ENCODE data around the gene GNPDA1.
A peak's percentile ranks its signal among the peaks of the same experiment; 100 is the strongest.

GNPDA1 gene

DNA sequence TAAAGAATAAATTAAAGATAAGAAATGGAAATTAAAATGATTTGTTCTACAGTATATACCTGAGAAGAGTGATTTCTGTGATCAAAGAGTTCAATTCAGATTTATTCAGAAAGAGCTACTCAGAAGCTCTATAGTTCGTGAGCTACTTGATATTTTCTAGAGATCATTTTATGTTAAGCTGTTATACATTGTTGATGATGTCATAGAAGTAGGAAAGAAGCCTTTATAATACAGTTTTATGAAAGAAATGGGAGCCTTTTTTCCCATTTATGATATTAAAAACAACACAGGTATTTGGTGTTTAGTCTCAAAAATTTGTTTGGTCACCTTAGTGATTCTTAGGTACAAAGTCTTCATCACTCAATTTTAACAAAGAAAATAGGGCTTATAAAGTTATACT is 23.1 kb downstream of the GNPDA1 start:
- DNase-seq, result no peak

DNA sequence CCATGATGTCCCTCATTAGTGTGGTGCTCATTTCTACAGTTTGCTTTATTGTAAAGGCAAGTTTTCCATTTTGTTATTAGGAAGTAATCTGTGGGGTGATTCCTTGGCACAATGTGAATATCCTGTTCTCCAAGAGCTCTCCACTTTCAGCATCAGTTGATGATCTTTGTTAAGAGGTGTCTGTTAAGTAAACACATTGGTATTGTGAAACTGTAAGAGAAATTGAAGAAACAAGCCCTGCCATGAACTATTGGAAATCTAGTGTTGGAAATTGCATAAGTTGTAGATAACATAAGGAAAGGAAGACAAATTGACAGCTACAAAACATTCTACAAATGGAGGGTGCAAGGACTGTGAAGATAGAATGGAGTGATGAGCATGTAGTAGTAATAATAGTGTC is 26.8 kb downstream of the GNPDA1 start:
- no peak for DNase-seq

DNA sequence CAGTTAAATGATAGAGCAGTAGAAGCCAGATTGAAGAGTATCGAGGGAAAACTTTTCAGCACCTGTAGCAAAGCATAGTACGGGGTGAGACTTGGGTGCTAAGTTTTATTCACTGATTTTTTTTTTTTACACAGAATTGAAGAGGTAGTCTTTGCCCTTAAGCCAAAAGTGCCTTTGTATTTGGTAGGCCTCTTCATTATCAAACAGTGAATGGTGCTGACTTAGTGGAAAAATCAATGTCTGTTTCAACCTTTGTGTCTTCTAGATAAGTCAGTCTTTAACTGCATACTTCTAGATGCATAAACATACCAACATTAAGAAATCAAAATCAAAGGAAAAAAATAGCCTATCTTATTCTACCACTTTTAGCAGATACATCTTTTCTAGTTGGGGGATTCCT is 30.2 kb downstream of the GNPDA1 start:
- no peak for DNase-seq

DNA sequence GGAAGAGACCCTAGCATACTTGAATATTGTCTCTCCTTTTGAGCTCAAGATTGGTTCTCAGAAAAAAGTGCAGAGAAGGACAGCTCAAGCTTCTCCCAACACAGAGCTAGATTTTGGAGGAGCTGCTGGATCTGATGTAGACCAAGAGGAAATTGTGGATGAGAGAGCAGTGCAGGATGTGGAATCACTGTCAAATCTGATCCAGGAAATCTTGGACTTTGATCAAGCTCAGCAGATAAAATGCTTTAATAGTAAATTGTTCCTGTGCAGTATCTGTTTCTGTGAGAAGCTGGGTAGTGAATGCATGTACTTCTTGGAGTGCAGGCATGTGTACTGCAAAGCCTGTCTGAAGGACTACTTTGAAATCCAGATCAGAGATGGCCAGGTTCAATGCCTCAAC is 34.4 kb downstream of the GNPDA1 start:
- DNase-seq, result no peak

DNA sequence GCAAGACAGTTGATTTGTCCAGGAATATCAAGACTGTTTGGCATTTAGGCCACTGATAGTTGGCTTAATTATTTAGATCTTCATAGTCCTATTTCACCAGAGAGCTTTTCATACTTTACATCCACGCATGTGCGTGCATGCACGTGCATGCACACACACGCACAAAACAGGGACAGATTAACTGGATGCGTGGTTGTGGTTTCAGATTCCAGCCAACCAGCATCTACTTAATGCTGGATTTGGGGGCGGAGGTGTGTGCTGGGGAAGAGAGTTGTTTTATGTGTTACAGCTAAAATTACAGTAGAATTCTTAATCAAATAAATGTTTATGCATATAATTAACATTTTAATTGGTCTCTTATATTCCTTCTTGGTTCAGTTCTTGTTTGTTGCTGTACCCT is 36.7 kb downstream of the GNPDA1 start:
- DNase-seq, result no peak

DNA sequence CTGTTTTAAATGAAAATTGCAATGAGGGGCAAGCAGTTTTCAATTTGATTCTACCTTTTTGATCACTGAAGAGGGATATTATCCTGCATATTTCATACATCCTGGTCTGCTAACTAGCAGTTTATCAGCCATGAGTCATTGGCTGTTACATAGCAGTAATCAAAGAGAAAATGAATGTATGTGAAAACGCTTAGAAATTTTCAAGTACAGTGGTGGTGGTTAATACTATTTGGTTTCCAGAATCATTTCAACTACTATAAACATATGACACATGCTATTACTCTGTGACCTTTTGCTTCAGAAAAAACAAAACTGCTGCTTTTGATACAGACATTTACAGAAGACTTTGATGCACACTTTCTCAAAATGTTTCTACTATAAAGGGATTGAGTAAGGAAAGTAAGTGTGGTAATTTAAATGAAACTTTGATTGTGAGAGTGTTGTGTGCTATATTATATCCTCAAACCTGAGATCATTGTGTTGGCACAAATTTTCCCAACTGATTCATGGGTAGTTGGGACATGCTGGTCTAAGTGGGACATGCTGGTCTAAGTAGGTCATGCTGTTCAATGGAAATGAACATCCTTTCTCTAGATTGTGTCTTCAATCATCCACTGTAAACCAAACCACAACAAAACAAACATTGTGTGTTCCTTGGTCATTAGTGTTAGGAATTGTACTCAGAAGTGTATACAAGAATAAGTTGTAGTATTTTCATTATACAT is 38.8 kb downstream of the GNPDA1 start:
- DNase-seq, result no peak

DNA sequence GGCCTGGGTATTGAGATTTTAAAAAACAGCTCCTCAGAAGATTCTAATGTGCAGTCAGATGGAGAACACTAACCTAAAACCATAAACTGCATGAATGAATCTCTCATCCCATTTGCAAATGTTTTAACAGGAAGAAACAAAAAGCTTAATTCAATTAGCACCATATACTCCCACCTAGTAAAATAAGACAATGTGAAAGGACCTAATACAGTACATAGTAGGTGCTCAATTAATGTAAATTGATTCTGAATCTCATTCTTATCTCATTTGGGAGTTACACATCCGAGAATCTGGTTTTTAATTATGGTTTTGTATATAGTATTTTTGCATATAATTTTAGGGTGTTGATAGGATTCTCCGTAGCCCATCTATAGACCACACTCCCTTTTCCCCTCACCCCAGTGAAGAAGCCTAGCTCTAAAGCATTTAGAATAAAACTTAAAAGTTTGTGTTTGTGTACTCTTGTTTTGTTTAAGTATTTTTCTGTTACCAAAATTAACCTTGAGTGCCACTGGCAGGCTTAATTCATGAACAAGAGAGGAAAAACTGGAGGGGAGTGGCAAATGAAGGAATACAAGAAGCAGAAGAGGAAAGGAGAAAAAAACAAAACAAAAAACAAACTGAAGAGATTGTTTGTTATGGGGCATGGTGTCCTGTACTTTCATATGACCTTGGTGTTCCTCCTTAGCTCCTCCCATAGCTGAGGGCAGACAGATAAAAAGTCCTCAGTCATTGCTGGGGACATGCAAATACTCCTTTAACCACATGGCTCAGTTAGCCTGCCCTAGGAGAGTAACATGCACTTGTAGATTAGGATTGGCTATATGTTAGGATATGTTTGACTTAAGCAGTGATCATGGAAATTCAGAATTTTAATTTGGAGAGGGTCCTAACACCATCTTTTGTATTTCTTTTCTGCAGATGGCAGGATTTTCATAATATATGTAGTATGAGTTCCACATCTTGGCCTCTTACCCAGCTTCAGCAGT is 42.8 kb downstream of the GNPDA1 start:
- DNase-seq, result no peak

DNA sequence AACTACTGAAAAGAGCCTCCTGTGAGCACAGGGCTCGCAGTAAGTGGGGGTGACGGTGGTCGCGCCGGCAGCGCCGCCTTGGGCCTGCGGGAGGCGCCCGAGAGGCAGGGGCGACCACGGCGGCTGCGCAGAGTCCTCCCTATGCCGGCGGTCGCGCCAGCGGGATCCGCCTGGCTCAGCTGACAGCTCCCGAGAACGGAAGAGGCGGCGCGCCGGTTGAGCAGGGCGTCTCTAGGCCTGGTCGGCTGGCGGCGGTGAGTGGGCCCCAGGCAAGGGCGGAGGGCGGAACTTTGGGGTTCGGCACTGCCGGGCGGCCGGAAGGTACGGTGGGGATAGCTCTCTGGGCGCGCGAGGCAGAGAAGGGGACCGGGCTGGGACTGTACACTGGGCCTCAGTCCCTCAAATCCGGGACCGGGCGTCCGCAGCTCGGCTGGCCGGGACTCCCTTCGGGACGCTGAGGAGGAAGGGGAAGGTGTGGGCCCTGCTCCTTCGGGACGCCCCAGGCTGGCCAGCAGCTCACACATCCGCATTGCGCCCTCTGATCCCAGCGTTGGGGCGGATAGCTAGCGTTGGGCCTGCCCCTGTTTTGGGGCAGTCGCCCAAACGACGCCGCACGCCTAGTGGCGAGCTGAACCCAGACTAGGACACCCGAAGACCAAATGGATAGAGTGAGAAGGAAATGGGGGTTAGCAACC is 43.8 kb downstream of the GNPDA1 start, which contains the start of gene RNF14:
Gene RNF14 (plus strand): TSS at position 192 of the 695 bp plus-strand sequence. CDS start 4,484 bp downstream, outside the sequence.
- peak; percentile 62 for DNase-seq

DNA sequence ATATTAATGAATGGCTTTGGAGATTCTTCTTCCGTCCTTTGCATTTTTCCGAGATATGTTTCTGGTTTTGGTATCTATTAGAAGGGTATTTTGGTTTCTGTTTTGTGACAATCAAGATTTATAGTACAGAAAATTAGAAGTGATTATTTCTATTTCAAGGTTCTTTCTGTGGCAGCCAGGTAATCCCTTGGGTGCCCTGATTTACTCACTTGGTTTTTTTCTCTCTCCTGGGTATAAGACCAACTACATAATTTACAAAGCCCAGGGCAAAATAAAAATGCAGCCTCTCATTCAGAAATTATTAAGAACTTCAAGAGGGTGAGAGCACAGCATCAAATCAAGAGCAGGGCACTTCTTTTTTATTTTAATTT is 45.9 kb downstream of the GNPDA1 start:
- DNase-seq, result no peak

DNA sequence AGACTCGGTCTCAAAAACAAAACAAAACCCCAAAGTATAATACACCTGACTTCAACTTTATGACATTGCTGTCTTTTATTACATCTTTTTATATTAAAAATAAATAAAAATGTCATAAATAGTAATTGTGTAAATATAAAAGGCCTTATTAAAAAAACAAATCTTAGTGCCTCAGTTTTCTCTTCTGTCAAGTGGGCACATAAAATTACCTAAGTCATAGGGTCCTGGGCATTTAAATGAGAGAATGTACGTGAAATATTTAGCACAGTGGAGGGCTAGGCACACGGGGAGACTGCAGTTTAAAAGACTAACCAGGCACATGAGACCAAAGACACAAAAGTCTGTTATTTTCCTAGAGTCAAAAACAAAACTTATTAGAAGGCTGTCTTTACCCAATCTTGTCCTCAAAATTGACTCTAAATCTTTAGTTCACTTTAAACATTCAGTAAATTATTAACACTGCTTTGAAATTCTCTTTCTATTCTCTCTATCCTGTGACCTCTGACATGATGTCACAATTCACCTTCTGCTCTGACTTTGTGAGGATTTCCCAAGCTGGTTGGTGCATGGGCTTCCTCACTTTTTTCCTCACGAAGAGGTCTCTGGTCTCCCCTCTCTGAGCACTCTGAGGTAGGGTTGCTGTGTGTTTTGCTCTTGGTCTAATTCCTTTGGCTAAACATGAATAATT is 46.4 kb downstream of the GNPDA1 start:
- no peak for DNase-seq

DNA sequence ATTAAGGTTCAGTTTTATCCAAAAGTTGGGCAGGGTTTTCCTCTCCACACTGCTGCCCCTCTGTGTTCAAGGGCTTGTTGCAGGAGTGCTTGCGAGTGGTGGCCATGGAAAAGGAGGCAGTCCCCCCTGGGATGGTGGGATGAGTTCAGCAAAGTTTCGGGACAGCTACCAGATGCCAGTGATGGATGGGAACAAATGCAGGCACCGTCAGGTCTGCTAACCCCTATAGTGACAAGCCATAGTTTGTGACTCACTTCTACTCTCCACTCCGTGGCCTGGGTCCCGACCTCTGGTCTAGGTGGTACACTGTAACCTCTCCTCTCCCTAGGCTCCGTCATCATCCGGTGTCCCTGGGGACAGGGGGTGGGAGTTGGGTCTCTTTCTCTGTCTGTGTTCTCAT is 47.8 kb downstream of the GNPDA1 start:
- no peak for DNase-seq

DNA sequence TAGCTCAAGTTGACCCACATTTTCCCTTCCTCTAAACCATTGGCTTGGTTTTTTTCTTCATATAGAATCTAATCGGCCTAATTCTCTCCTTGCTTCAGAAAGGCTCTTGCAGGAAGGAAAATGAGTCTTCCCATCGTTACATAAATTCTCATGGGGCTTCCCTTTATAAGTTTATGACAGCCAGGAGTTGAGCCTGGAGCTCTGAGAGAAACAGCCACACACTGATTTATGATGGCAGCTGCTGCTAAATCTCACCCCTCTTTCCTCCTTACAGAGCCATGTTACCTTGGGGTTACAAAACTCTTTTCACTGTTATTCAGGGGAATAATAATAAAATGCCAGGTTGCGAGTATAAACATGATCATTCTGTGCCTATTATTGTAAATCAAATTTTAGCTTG is 49.1 kb downstream of the GNPDA1 start:
- DNase-seq, result no peak

DNA sequence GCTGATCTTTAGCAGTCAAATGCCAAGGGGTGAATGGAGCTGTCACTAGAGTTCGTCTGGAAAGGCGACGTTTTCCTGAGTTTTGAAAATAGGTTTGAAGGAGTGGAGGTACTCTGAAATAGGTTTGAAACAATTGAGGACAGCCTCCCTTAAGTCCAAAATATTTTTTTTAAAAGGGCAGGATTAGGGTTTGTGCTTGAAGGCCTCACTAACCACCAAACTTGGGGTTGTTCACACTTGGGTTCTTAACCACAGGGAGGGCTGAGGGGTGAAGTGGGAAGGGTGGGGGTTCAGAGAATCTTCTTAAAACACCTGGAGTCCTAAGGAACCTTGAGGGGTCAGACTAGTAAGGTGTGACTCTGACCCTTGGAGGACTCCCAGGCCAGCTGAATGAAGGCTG is 51.4 kb downstream of the GNPDA1 start:
- no peak for DNase-seq

DNA sequence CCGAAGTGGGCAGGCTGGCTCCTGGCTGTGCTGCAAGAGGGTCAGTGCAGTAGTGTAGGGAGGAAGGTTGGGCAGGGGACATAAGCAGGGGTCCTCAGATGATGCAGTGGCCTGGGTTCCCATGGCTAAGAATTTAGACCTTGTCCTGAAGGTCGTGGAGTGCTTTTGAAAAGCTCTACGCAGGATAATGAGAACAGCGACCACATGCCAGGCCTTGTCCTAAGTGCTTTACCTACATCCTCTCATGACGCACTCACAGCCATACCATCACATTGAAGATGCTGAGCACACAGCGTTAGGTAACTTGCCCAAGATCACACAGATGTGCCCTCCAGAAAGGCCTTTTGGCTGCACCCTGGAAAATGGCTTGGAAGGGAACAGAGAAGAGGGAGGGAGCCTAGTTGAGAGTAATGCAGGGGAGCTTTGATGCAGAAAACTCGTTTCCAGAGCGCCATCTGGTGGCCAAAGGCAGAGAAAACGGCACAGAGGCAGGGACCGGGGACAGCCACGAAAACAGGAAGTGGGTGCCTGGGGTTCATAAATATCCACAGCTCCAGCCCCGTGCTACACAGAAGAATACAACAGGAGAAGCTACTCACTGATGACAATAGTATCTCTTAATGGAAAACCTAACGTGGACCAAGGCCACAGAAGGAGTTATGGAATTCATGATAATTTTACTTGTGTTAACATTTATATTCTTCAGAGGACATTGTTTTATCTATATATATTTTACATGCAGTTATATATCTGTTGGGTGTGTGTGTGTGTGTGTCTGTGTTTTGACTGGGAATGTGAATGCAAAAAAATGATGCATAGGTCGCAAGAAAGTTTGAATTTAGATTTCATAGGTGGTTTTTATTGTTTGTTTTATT is 52.1 kb downstream of the GNPDA1 start:
- peak; percentile 54 for DNase-seq

DNA sequence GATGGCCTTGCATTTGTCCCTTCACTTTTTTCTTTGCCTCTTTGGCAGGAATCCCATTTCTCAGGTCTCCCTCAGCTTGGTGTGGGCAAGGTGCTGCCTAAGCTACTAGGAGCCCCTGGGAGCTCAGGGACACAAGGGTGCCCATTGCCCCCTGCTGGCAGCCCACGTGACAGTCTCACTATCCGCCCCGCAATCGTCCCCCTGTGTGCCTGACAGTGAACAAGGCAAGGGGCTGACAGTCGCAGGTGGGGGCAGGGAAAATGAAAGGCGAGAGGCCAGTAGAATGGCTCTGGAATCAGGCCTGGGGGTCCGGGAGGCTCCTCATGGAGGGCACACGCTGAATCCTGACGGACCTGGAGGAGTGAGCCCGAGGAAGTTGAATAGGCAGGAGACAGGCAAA is 52.8 kb downstream of the GNPDA1 start:
- no peak for DNase-seq

DNA sequence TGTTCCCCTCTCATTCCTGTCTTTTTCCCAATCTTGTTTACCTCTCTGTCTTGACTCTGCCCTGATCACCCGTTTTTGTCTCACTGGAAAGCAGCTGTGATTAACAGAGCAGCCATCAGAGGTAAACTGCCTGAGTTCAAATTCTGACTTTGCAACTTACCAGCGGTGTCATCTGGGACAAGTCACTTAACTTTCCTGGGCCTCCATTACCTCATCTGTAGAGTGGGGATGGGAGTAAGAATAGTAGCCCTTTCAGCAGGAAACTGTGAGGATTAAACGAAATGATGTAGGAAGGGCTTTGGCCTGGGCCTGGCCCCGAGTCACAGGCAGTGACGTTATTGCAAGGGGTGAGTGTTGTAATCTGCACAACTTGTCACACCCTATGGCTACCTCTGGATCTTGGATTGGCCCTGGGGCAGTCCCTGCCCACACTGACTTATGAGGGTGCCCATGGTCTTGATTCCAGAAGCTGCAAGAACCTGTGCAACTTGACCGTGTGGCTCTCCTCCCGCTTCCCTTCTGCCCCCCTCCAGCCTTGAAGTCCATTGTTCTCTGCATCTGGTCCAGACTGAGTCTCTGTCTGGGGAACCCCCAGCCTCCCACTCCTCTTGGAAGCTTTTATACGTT is 54.2 kb downstream of the GNPDA1 start:
- DNase-seq, result no peak

DNA sequence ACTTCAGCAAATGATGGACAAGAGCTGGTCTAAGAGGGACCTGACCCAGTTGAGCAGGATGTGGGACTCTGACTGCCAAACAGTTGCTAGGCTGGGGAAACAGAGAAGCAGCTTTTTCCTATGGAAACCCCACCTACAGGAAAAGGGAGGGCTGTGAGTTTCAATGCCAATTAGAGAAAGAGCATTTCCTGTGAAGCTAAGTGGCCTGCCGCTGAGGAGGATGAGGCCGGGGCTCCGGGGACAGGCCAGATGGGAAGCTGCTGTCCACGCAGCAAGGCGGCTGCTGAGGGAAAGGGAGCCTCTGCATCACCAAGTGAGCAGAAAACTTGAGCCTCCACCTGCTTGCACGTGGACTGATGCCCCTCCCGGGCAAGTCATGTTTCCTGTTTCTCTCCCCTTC is 54.7 kb downstream of the GNPDA1 start, which contains the start of gene PCDH12:
Gene PCDH12 (minus strand): TSS at position 90 of the 400 bp plus-strand sequence. CDS start 351 bp downstream, outside the sequence.
- DNase-seq, result no peak

DNA sequence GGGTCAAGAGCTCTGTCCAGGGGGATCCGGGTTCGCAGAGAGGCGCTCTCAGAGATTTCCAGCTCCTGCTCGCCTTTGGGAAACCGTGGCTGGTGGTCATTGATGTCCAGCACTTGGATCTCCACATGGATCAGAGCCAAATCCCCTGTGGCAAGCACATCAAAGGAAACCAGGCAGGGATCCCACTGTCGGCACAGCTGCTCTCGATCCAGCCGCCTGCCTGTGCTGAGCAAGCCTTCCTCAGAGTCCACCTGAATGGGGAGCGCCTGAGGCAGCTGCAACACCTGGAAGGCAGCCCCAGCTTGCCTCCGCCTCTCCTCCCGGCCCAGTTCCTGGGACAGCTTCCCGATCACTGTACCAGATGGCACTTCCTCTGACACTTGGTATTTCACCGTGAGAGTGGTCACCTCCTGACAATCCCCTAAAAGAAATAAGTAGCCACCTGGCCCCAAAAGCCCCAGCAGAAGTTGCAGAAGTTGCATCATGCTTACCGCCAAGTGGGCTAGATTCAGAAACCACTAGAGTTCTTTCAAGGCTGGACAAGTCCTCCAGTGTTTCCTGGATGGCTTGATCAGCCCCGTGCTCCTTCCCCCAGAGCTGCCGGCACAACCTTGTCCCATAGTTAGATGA is 55.3 kb downstream of the GNPDA1 start:
- DNase-seq, result no peak

DNA sequence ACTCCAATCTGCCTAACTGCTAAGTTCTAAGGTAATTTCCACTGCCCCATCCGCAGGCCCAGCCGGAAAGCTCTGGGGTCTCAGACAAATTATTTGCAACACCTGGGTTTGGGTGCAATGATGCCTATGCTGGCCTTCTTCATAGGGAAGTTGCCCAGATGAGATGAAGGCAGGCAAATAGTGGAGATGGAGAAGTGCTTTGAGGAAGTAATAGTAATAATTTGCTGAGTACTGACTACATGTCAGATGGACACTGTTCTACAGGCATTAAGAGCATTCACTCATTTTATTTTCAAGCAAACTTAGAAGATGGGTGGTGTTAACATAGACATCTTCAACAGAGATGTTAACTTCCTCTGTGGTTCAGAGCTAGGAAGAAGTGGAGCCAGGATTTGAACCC is 58.6 kb downstream of the GNPDA1 start:
- DNase-seq, result no peak

DNA sequence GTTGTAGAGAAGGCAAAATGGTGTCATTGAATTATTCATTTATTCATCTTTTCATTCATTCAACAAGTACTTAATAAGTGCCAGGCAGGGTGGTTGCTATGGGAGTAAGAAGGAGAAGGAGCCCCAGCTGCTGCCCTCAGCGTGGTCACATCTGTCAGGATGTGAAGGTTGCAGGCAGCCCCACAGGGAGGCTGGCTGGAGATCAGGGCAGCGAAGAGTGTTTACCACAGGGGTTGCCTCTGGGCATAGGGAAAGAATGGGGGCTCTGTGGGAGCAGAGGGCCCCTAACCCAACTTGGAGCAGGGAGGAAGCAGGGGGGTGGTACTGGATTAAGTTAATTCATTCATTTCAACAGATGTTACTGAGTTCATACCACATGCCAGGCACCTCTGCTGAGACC is 60.8 kb downstream of the GNPDA1 start:
- DNase-seq, result no peak

DNA sequence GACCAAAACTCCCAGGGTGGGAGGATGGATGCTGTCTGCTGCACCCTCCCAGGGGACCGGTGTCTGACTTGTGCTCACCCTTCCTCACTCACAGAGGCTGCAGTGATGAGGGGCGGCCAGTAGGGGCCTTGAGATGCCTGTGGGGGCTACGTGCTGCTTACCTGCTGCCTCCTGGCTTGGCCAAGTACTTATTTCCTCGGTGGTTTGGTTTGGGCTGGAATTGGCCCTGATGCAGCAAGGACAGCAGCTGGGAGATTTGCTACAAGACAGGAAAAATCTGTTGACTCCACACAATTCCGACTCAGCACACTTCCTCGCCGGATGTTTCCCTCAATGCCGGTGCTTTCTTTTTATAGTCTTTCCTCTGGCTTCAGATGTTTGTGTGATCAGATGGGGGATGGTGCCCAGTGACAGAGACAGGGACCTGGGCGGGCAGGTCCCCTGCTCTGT is 61.5 kb downstream of the GNPDA1 start:
- no peak for DNase-seq

All from DMS79 treated with DMSO at 0.1 percent for 48 hours (cell line).